NT2/D1 (cell line): Measurements from ENCODE around the gene PPP3CA.

ENCODE experiments used
- YY1 ChIP-seq: IDR thresholded peaks from 2 replicates; pipeline ENCODE4 v1.6.1; 2011; ENCODE audit not compliant: insufficient read length, insufficient read depth
- ZNF274 ChIP-seq: IDR thresholded peaks from 2 replicates; pipeline ENCODE4 v1.6.1; 2011; ENCODE audit warnings: mild to moderate bottlenecking, low read depth, low read length

GRCh38 chr4:101286663-101287062, 60.7 kb downstream of the PPP3CA start:
- TF ChIP-seq YY1 (no peak), ZNF274 (no peak)
